CD8-positive, alpha-beta memory T cell (primary cell): ENCODE data around the gene ICAM4. TPM values are rescaled to one million over a fixed set of nuclear protein-coding genes. Genes with fewer than 3 reads are reported as not detected.

Experiments used
- CTCF ChIA-PET: fragments of 350-600 bp; sonication (Branson Sonifier 250); formaldehyde crosslinking; loops from one replicate; lab custom pipeline; 2021; ENCODE audit warnings: antibody characterized with exemption; lab: Charles Lee
- POLR2A ChIA-PET: fragments of 350-600 bp; sonication (Branson Sonifier 250); formaldehyde crosslinking; loops from one replicate; lab custom pipeline; 2021; ENCODE audit warnings: antibody characterized with exemption; lab: Charles Lee
- DNase-seq, 5 donors: peaks; one replicate each; pipeline versions ENCODE4 v3.0.0 to v3.0.0-alpha.2; 2020 to 2022; ENCODE audit warnings: mixed read lengths in 1 of 5
- H3K27ac ChIP-seq: one replicate; pipeline ENCODE4 v1.7.0; 2013; ENCODE audit warnings: low read depth, mild to moderate bottlenecking, low read length, moderate library complexity
- H3K27me3 ChIP-seq: 2 replicates; pipeline ENCODE4 v1.7.0; 2013; ENCODE audit warnings: low read length, mild to moderate bottlenecking; ENCODE audit not compliant: insufficient read depth, poor library complexity, severe bottlenecking
- H3K36me3 ChIP-seq: 2 replicates; pipeline ENCODE4 v1.7.0; 2013; ENCODE audit warnings: mild to moderate bottlenecking, low read length, moderate library complexity; ENCODE audit not compliant: insufficient read depth
- H3K4me1 ChIP-seq: 2 replicates; pipeline ENCODE4 v1.7.0; 2013; ENCODE audit warnings: mild to moderate bottlenecking, low read length, moderate library complexity; ENCODE audit not compliant: insufficient read depth
- H3K4me3 ChIP-seq: 2 replicates; pipeline ENCODE4 v1.7.0; 2013; ENCODE audit warnings: mild to moderate bottlenecking, low read length
- H3K9me3 ChIP-seq: 2 replicates; pipeline ENCODE4 v1.7.0; 2013; ENCODE audit warnings: mild to moderate bottlenecking, low read length
- H3K27ac Mint-ChIP-seq, 8 donors: one replicate each; pipeline ENCODE4 v1.8.0; 2020 to 2021; ENCODE audit warnings: mixed read lengths in 8 of 8, mild to moderate bottlenecking in 6 of 8, inconsistent platforms in 3 of 8, moderate library complexity in 3 of 8
- H3K27me3 Mint-ChIP-seq, 2 donors: one replicate each; pipeline ENCODE4 v1.8.0; 2020 to 2021; ENCODE audit warnings: mixed read lengths in 2 of 2, mild to moderate bottlenecking in 1 of 2, moderate library complexity in 1 of 2
- H3K36me3 Mint-ChIP-seq, 3 donors: one replicate each; pipeline ENCODE4 v1.8.0; 2020 to 2021; ENCODE audit warnings: mixed read lengths in 3 of 3, inconsistent platforms in 1 of 3, mild to moderate bottlenecking in 1 of 3
- H3K4me1 Mint-ChIP-seq, 3 donors: one replicate each; pipeline ENCODE4 v1.8.0; 2020 to 2021; ENCODE audit warnings: mixed read lengths in 3 of 3, inconsistent platforms in 1 of 3, mild to moderate bottlenecking in 1 of 3
- H3K4me3 Mint-ChIP-seq, 7 donors: one replicate each; pipeline ENCODE4 v1.8.0; 2020 to 2021; ENCODE audit warnings: mixed read lengths in 7 of 7, mild to moderate bottlenecking in 6 of 7, moderate library complexity in 4 of 7, inconsistent platforms in 2 of 7
- H3K9me3 Mint-ChIP-seq, 5 donors: one replicate each; pipeline ENCODE4 v1.8.0; 2020 to 2022; ENCODE audit warnings: mixed read lengths in 5 of 5, mild to moderate bottlenecking in 3 of 5, moderate library complexity in 2 of 5, inconsistent platforms in 1 of 5
- polyA plus RNA-seq: library from polyadenylated mRNA; unstranded; fragments of 300-500 nt; fragmentation: Illumina TruSeq; gene quantifications from one replicate; pipeline ENCODE4 v1.2.3, GENCODE V29; 2021
- total RNA-seq, 2 experiments: library from RNA; stranded (reverse); gene quantifications; one replicate each; pipeline ENCODE4 v1.2.3, GENCODE V29; 2021

The ICAM4 gene
- total and polyA plus RNA-seq, 3 experiments from 2014 or later, result 0.15 to 0.95 (median 0.33) TPM

- POLR2A ChIA-PET, result no interaction called here
- Mint-ChIP-seq H3K27me3 (no peaks in the 10 kb centered on the region), H3K4me1 (peaks cover 2 to 3% (median 2%) of the 10 kb centered on the region in 3 donors)
Observed at GRCh38 chr19:10309423-10309822, 22.7 kb downstream of the ICAM4 start, which contains the start of gene ZGLP1. TSS of gene ZGLP1 (minus strand) at chr19:10309815.

GRCh38 chr19:10315335-10316214 lies 28.8 kb downstream of the ICAM4 start, which contains the start of gene FDX2:
TSS of gene FDX2 (minus strand) at chr19:10316015. CDS start at chr19:10315996, 19 bp downstream.
- Histone ChIP-seq H3K9me3 (no peaks in the 10 kb centered on the region), H3K4me3 (peak within 1 kb of the TSS; percentile 74), H3K27me3 (no peaks in the 10 kb centered on the region), H3K4me1 (peaks cover 4% of the 10 kb centered on the region), H3K27ac (peak within 1 kb of the TSS; percentile 33), H3K36me3 (peaks cover 16% of the 10 kb centered on the region)
- Mint-ChIP-seq H3K4me1 (peaks cover 12 to 20% (median 19%) of the 10 kb centered on the region in 3 donors), H3K9me3 (no peaks in the 10 kb centered on the region), H3K36me3 (peaks cover 0 to 46% (median 0%) of the 10 kb centered on the region in 3 donors), H3K4me3 (peak within 1 kb of the TSS; percentile 43 to 94 (median 87)), H3K27me3 (no peaks in the 10 kb centered on the region), H3K27ac (peak within 1 kb of the TSS; percentile 47 to 95 (median 88))
- POLR2A ChIA-PET, result no interaction called here
- CTCF ChIA-PET, result no interaction called here
- DNase-seq, result peak; percentile 81 to 93 (median 90)

More at GRCh38 chr19:10309423-10309822, 22.7 kb downstream of the ICAM4 start, which contains the start of gene ZGLP1:
- H3K4me1 ChIP-seq, result no peaks in the 10 kb centered on the region
- H3K27me3 ChIP-seq, result no peaks in the 10 kb centered on the region
- H3K4me3 ChIP-seq, result no peak within 1 kb of the TSS
- Mint-ChIP-seq H3K27ac (peak within 1 kb of the TSS in 1 of 8 donors; percentile 40), H3K9me3 (no peaks in the 10 kb centered on the region), H3K36me3 (peaks cover 0 to 19% (median 0%) of the 10 kb centered on the region in 3 donors), H3K4me3 (no peak within 1 kb of the TSS)
- DNase-seq, result no peak
- no peaks in the 10 kb centered on the region for H3K9me3 ChIP-seq
- CTCF ChIA-PET, result interaction anchor here (0.6 kb wide), 1 partner anchor 210 kb away, joined by 3 read pairs; no protein-coding TSS in a partner anchor
- no peak within 1 kb of the TSS for H3K27ac ChIP-seq
- H3K36me3 ChIP-seq, result no peaks in the 10 kb centered on the region

- peaks cover 16% of the 10 kb centered on the region for H3K36me3 ChIP-seq
Observed at GRCh38 chr19:10316229-10317044, 29.7 kb downstream of the ICAM4 start.

GRCh38 chr19:10317045-10317856 lies 30.5 kb downstream of the ICAM4 start:
- Mint-ChIP-seq H3K4me1 (peaks cover 14 to 20% (median 19%) of the 10 kb centered on the region in 3 donors), H3K27ac (peak overlapping the region in 1 of 8 donors; percentile 17), H3K4me3 (peak overlapping the region in 3 of 7 donors; percentile 37 to 70 (median 43)), H3K36me3 (peaks cover 4 to 53% (median 4%) of the 10 kb centered on the region in 3 donors), H3K9me3 (no peaks in the 10 kb centered on the region), H3K27me3 (no peaks in the 10 kb centered on the region)
- ChIA-PET POLR2A (no interaction called here), CTCF (interaction anchor here (0.6 to 1.8 kb wide), 3 partner anchors 8 to 58 kb away, joined by 3 to 4 read pairs (median 3); partner anchors contain the start of gene RAVER1)
- no peak for DNase-seq
- Histone ChIP-seq H3K27me3 (no peaks in the 10 kb centered on the region), H3K4me3 (no peak overlapping the region), H3K4me1 (peaks cover 4% of the 10 kb centered on the region), H3K9me3 (no peaks in the 10 kb centered on the region), H3K27ac (no peak overlapping the region), H3K36me3 (peaks cover 24% of the 10 kb centered on the region)

More at GRCh38 chr19:10316229-10317044, 29.7 kb downstream of the ICAM4 start:
- no peaks in the 10 kb centered on the region for H3K27me3 Mint-ChIP-seq
- Histone ChIP-seq H3K4me1 (peaks cover 4% of the 10 kb centered on the region), H3K27ac (peak overlapping the region; percentile 27), H3K9me3 (no peaks in the 10 kb centered on the region), H3K4me3 (peak overlapping the region; percentile 74), H3K27me3 (no peaks in the 10 kb centered on the region)
- ChIA-PET CTCF (interaction anchor here (0.6 to 1.8 kb wide), 3 partner anchors 9 to 204 kb away, joined by 3 to 4 read pairs (median 3); no protein-coding TSS in a partner anchor), POLR2A (no interaction called here)
- peaks cover 12 to 20% (median 19%) of the 10 kb centered on the region in 3 donors for H3K4me1 Mint-ChIP-seq
- peaks cover 0 to 45% (median 0%) of the 10 kb centered on the region in 3 donors for H3K36me3 Mint-ChIP-seq
- H3K27ac Mint-ChIP-seq, result peak overlapping the region; percentile 47 to 95 (median 88)
- no peak for DNase-seq
- peak overlapping the region; percentile 43 to 94 (median 87) for H3K4me3 Mint-ChIP-seq
- no peaks in the 10 kb centered on the region for H3K9me3 Mint-ChIP-seq

GRCh38 chr19:10317857-10318462 lies 31.2 kb downstream of the ICAM4 start:
- POLR2A ChIA-PET, result interaction anchor here (1.1 to 1.2 kb wide), 2 partner anchors 46 to 48 kb away, joined by 3 to 4 read pairs; partner anchors contain the start of gene ICAM1

GRCh38 chr19:10318807-10319682 lies 32.3 kb downstream of the ICAM4 start:
- Mint-ChIP-seq H3K9me3 (no peaks in the 10 kb centered on the region), H3K27ac (peak overlapping the region in 1 of 8 donors; percentile 92), H3K27me3 (no peaks in the 10 kb centered on the region), H3K4me1 (peaks cover 13 to 20% (median 19%) of the 10 kb centered on the region in 3 donors), H3K4me3 (no peak overlapping the region), H3K36me3 (peaks cover 4 to 58% (median 4%) of the 10 kb centered on the region in 3 donors)
- ChIA-PET POLR2A (interaction anchor here (0.9 to 1.2 kb wide), 3 partner anchors 14 to 49 kb away, joined by 3 to 4 read pairs (median 4); partner anchors contain the start of genes ICAM1 and RAVER1), CTCF (no interaction called here)
- DNase-seq, result no peak
- Histone ChIP-seq H3K4me3 (no peak overlapping the region), H3K4me1 (peaks cover 4% of the 10 kb centered on the region), H3K36me3 (peaks cover 24% of the 10 kb centered on the region), H3K27me3 (no peaks in the 10 kb centered on the region), H3K27ac (no peak overlapping the region), H3K9me3 (no peaks in the 10 kb centered on the region)

More at GRCh38 chr19:10317857-10318462, 31.2 kb downstream of the ICAM4 start:
- no peaks in the 10 kb centered on the region for H3K27me3 ChIP-seq
- DNase-seq, result no peak
- CTCF ChIA-PET, result interaction anchor here (0.6 to 1.8 kb wide), 2 partner anchors 15 to 59 kb away, joined by 3 to 4 read pairs; partner anchors contain the start of gene RAVER1
- Mint-ChIP-seq H3K36me3 (peaks cover 4 to 55% (median 4%) of the 10 kb centered on the region in 3 donors), H3K4me3 (no peak overlapping the region), H3K27me3 (no peaks in the 10 kb centered on the region), H3K4me1 (peaks cover 14 to 20% (median 19%) of the 10 kb centered on the region in 3 donors), H3K9me3 (no peaks in the 10 kb centered on the region), H3K27ac (no peak overlapping the region)
- no peak overlapping the region for H3K4me3 ChIP-seq
- peaks cover 4% of the 10 kb centered on the region for H3K4me1 ChIP-seq
- no peak overlapping the region for H3K27ac ChIP-seq
- no peaks in the 10 kb centered on the region for H3K9me3 ChIP-seq
- H3K36me3 ChIP-seq, result peaks cover 24% of the 10 kb centered on the region
